GM18951 (cell line): ENCODE data around the gene ARMC9.

Experiments
- POLR2A ChIP-seq: IDR thresholded peaks from 4 replicates; pipeline ENCODE4 v1.6.1; 2011; ENCODE audit warnings: mild to moderate bottlenecking; ENCODE audit not compliant: insufficient read length, insufficient read depth; ENCODE audit errors: extremely low read depth
- in situ Hi-C: fragments of 300-500 bp; cut with MboI; formaldehyde crosslinking; loops from one replicate; pipeline ENCODE4 v1.12.0; 2022; ENCODE audit warnings: low sequenced_read_pairs, mixed read lengths, inconsistent platforms; ENCODE audit not compliant: unreplicated experiment

The ARMC9 gene

GRCh38 chr2:231318436-231318835 lies 120.0 kb downstream of the ARMC9 start:
- no peak for TF ChIP-seq POLR2A

GRCh38 chr2:231318954-231319353 lies 120.5 kb downstream of the ARMC9 start:
- no peak for TF ChIP-seq POLR2A
- in situ Hi-C loops, result no loop called here

More at GRCh38 chr2:231318436-231318835, 120.0 kb downstream of the ARMC9 start:
- in situ Hi-C loops, result no loop called here

- TF ChIP-seq POLR2A, result no peak
- in situ Hi-C loops, result no loop called here
These were observed 121.4 kb downstream of the ARMC9 start for GRCh38 chr2:231319867-231320266.

GRCh38 chr2:231321021-231321420 lies 122.6 kb downstream of the ARMC9 start:
- in situ Hi-C loops, result no loop called here
- TF ChIP-seq POLR2A, result no peak

GRCh38 chr2:231321556-231322334 lies 123.3 kb downstream of the ARMC9 start:
- no peak for TF ChIP-seq POLR2A
- in situ Hi-C loops, result no loop called here

- in situ Hi-C loops, result no loop called here
- no peak for TF ChIP-seq POLR2A
These were observed 124.9 kb downstream of the ARMC9 start for GRCh38 chr2:231323316-231323715.

GRCh38 chr2:231325826-231326225 lies 127.4 kb downstream of the ARMC9 start:
- TF ChIP-seq POLR2A, result no peak
- in situ Hi-C loops, result no loop called here

- TF ChIP-seq POLR2A, result no peak
- in situ Hi-C loops, result no loop called here
These were observed 128.0 kb downstream of the ARMC9 start for GRCh38 chr2:231326404-231326803.

- TF ChIP-seq POLR2A, result no peak
- in situ Hi-C loops, result no loop called here
These were observed 131.9 kb downstream of the ARMC9 start for GRCh38 chr2:231330311-231330710.

GRCh38 chr2:231331533-231331932 lies 133.1 kb downstream of the ARMC9 start:
- TF ChIP-seq POLR2A, result no peak
- in situ Hi-C loops, result no loop called here

- TF ChIP-seq POLR2A, result no peak
- in situ Hi-C loops, result no loop called here
These were observed 134.0 kb downstream of the ARMC9 start for GRCh38 chr2:231332388-231332787.

GRCh38 chr2:231332872-231333500 lies 134.6 kb downstream of the ARMC9 start:
- TF ChIP-seq POLR2A, result no peak

GRCh38 chr2:231334179-231334930 lies 135.9 kb downstream of the ARMC9 start:
- in situ Hi-C loops, result no loop called here
- no peak for TF ChIP-seq POLR2A

More at GRCh38 chr2:231332872-231333500, 134.6 kb downstream of the ARMC9 start:
- in situ Hi-C loops, result no loop called here
